Activated CD4-positive, CD25-positive, alpha-beta regulatory T cell treated with anti-CD3 and anti-CD28 coated beads, Interleukin-2, amount 50 U/mL, for 16 hours (primary cell): ENCODE results near the gene RPS27.
"Not testable (repeated sequence)": the region's sequence is repeated elsewhere in the genome, so short reads cannot be mapped to it uniquely, and the experiment has no call there.

Source experiments
- DNase-seq: peaks from one replicate; pipeline ENCODE4 v3.0.0-alpha.2; 2020; ENCODE audit warnings: low read depth, low spot score

RPS27 gene

DNA sequence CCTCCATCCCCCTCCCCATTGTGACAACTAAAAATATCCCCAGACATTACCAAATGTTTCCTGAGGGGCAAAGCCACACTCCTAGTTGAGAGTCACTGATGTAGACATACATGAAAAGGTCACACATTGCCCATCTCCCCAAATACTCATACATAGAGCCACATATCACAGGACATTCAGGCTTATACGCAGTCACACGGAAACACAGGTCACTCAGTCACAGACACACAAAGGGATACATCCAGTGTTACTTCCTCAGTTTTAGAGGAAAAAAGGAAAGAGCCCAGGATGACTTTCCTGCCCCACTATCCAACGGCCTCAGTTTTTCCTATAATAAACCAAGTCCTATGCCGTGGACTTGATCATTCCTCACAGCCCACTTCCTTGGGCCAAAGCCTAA is 29.1 kb upstream of the RPS27 start:
- DNase-seq = no peak

DNA sequence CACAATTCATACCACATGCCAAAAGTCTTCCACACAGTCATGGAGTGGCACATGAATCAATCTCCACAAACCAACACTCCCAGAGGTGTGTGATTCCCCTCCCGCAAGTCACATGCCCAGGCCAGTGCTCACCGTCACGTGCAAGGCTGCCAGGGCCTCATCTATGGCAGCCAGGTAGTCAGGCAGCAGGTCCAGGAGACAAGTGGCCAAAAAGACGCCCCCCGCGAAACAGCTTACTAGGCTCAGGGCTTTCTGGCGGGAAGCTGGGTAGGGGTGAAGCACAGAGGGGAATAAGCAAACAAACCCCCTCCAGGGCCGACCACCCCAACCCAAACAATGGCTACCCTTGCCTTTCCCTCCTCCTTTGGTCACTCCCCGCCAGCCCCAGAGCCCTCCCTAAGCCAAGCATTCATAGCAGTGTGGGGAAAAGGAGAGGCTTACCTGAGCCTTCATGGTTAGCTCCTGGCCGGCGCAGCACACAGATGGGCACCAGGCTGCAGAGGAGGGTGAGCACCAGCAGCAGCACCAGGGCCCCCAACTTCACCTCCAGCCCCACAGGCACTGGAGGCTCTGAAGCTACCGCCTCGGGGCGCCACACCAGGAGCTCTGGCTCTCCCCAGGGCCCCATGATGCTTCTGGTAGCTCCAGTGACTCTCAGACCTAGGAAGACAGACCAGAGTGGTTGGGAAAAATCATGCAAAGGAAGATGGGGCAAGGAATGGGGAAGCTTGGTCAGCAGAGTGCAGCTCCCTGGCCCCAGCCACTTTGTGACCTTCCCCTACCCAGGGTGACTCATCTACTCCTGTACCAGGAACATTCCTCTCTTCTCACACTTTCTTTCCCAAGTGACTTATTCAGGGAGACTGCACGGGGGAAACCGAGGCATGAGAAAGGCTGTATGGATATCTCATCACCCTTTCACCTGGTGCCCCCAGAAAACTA is 28.2 kb upstream of the RPS27 start:
- DNase-seq = no peak

DNA sequence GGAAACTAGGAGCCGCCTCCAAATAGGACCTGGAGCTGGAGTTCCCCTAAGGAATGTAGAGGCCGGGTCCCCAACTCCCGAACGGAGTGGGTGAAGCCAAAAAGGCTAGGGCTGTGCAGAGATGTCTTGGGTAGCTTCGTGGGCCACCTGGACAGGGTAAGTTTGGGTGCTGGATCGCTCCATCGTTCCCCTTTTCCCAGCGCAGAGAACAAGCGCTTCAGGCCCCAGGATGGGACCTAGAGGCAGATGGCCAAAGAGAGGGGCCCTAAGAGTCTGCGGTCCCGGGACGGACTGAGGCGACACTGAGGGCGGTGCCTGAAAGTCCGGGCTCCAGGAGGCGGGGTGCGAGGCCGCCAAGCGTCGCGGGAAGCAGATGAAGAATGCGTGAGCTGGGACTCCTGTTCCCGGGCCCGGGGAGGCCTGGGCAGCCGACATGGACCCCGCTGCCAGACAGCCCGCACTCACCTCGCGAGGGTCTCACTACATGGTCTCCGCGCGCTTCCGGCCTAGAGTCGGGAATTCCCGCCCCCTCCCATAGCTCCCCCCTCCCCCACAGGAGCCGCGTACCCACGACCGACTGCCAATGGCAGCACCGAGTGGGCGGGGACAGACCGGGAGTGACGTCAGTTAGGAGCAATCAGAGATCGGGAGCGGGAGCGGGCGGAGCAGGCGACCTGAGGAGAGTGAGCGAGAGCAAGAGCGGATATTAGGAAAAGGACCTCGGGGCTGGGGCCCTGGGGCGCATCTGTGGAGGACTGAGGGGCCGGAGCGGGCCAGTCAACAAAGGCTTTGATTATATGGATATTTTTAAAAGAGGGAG is 27.3 kb upstream of the RPS27 start, which contains the start of gene SLC39A1:
Gene SLC39A1, minus strand, starts transcription at position 508 of the 820 bp plus-strand sequence. CDS start 822 bp downstream, outside the sequence.
- peak; percentile 86 for DNase-seq

DNA sequence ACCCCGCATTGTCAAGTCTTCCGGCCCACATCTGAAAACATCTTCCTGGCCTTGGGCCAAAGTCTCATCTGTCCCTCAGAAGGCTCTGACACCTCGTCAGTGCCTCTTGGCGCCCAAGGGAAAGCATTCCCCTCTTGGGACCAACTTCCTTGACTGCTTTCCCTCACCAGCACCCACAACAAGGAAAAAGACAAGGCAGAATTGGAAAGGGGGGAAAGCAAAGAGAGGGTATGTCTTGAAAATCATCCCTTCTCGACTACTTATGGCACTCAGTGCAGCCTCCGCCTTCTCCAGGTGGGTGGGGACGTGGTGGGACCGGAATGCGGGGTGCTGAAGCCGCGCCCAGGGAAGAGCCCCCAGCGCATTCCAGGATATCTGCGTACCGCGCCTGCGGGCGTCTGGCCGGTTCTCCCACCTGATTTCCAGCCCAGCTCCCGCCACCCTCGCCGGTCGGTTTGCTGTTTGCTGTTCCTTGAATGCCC is 26.7 kb upstream of the RPS27 start:
- no peak for DNase-seq

DNA sequence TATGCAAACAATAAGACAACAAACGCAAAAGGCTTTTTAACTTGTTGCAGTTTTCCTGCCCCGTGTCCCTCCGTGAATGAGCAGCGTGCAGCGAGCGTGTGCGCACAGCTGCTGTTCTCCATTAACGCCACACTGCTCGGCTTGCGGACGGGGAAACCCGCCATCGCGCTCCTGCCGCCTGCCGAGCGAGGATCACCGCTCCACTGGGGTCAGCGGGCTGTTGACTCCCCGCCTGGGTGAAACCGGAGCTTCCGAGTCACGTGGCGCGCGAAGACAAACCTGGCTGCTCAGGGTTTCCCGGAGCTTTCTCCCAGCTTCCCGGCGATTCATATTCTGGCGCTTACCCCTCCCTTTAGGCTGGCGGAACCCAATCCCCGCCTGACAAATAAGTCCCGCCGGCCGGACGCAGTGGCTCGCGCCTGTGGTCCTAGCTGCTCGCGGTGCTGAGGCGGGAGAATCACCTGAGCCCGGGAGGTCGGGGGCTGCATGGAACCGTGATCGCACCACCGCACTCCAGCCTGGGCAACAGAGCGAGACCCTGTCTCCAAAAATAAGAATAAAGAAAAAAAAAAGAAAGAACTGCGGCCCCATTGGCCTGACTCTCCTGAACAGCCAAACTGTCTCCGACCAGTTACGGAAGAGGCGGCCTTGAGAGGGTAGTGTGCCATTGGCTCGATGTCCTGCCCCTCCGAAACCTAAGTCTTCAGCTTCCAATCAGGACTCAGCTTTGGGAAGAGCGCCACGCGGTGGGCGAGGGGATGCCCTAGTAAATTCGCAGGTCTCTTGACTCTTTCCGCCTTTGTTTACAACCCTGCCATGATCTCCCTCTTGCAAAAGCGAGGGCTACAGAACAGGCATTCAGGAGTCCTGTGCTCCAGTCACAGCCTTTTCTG is 23.2 kb upstream of the RPS27 start, which contains the start of gene CREB3L4:
Gene CREB3L4, plus strand, starts transcription at position 796 of the 893 bp plus-strand sequence. CDS start 624 bp downstream, outside the sequence.
- DNase-seq = peak; percentile 66

DNA sequence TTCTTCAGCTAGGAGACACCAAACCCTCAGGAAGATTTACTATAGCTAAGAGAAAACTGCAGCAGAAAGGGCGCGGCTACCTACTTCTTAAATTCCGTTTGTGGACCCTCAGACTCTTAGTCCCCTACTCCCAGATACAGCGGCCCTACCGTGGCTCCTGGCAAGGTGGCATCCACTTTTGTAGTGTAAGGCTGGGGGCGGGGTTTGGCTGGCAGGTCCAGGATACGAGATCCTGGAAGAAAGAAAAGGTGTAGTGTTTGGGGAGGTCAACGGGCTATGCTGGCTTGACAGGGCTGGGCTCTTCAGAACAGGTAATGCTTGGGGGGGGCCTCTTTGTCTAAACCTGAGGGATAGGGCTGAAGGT is 22.6 kb upstream of the RPS27 start:
- DNase-seq = no peak

DNA sequence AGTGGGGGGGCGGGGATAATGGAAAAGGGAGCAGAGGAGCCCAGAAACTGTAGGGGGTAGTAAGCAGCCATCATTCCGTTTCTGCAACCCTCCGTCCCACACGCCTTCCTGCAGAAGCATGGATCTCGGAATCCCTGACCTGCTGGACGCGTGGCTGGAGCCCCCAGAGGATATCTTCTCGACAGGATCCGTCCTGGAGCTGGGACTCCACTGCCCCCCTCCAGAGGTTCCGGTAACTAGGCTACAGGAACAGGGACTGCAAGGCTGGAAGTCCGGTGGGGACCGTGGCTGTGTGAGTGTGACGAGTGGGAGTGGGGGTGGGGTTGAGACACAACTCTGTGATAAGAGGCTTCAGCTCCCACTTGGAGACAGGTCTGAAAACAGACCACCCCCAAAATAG is 22.2 kb upstream of the RPS27 start:
- DNase-seq = no peak

DNA sequence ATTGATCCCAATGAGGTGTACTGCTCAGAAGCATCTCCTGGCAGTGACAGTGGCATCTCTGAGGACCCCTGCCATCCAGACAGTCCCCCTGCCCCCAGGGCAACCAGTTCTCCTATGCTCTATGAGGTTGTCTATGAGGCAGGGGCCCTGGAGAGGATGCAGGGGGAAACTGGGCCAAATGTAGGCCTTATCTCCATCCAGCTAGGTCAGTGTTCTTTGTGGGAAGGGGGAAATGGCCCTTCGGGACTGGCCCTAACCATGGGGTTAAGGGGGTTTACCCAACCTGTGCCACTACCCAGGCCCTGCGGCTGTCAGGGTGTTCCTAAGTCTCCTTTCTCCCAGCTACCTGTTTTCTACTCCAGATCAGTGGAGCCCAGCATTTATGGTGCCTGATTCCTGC is 21.6 kb upstream of the RPS27 start:
- no peak for DNase-seq

DNA sequence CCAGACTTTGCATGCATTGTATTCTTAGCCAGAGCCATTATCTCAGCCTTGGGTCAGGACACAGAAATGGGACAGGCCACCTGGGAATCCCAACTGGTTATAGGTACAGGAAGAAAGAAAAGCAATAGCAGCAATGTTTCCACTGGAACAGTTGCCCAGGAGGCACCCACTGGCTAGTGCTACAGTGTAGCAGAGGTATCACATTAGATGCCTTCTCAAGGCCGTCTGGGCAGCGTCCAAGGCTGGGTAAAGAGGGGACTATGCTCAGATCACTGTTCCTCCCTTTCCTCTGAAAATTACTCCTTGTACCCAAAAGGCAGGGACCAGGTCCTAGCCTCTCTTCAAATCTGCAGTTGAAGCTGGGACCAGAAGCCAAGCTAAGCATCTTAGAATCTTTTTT is 20.2 kb upstream of the RPS27 start:
- DNase-seq = no peak

DNA sequence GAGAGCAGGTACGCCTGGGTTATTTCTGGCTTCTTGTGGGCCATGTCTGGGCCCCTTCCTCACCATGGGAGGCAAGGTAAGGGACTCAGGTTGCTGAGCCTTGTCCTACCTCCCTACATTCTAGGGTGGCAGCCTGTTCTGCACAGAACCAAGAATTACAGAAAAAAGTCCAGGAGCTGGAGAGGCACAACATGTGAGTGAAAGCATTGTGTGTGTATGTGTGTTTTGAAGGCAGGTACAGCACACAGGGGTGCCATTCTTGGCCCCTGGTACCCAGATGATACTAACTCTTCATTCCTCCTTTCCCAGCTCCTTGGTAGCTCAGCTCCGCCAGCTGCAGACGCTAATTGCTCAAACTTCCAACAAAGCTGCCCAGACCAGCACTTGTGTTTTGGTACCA is 17.5 kb upstream of the RPS27 start:
- DNase-seq = no peak

DNA sequence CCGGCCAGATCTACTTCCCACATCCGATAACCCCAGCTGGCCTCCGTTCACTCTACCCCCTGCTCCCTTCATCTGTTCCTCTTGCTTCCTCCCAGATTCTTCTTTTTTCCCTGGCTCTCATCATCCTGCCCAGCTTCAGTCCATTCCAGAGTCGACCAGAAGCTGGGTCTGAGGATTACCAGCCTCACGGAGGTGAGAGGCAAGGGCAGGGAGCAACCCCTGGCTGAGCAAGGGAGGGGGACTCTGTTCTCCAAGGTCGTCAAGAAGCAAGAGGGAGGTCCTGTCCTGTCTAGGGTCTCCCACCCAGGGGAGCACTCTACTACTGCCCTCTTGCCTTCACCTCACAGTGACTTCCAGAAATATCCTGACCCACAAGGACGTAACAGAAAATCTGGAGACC is 17.0 kb upstream of the RPS27 start:
- DNase-seq = no peak

DNA sequence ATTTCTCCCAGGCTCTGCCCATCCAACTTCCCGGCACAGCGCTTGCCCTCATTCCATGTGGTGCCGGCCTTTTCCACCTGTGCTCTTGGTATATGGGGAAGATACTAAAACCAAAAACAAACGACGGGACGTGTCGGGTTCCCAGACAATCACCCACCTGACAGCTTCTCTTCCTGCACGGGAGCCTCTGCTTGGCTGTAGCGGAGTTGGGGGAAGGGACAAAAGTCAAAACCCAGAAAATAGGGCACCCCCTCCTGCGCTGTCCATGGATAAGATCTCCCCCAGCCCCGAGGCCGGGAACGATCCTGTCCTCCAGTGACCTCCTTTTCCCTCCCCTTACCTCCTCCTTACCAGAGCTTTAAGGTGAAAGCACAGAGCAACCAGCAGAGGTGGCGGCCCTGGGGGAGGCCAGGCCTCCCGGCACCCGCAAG is 13.7 kb upstream of the RPS27 start:
- DNase-seq = no peak

DNA sequence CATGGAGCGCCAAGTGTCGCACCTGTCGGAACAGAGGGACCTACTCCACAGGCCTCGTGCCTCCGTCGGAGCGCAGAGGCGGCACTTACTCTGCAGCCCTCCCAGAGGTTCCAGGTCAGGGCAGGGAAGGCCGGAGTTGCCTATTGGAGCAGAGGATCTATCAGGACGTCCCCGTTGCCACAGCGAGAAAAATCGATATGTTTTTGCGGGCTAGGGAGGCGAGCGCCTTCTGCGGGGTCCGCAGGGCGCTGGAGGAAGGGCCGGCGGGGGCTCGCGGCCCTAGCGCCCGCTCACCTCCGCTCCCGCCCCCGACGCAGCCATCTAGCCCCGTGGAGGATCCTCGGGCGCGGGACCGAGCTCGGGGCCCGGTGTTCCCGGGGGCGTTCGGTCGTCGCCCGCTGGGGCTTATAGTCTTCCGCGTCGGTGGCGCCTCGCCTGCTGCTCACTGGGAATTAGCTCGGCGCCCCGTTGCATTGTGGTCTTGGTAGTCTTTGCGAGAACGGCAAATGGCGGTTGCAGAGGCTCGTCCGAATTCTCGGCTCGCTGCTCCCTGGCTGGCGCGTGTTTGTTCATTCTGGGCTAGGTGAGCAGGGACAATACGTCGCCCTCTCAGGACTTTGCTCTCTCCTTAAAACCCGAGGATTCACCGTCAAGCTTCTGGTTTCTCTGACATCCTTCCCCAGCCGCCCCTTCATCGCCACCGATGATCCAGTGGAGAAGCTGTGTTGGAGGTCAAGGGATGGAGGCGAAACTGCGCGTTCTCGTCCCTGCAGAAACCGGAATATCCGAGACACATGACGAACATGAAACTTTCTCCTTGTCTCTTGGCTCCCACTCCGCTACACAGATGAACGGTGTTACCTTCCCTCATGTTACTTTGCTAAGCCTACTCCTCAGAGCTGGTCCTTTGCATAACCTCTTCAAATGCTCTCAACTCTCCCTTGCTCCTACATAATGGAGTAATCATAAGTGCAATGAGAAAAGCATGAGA is 13.0 kb upstream of the RPS27 start, which contains the start of gene JTB:
Gene JTB, minus strand, starts transcription at position 425 of the 991 bp plus-strand sequence. Its CDS starts 422 bp downstream, at position 3.
- peak; percentile 73 for DNase-seq

DNA sequence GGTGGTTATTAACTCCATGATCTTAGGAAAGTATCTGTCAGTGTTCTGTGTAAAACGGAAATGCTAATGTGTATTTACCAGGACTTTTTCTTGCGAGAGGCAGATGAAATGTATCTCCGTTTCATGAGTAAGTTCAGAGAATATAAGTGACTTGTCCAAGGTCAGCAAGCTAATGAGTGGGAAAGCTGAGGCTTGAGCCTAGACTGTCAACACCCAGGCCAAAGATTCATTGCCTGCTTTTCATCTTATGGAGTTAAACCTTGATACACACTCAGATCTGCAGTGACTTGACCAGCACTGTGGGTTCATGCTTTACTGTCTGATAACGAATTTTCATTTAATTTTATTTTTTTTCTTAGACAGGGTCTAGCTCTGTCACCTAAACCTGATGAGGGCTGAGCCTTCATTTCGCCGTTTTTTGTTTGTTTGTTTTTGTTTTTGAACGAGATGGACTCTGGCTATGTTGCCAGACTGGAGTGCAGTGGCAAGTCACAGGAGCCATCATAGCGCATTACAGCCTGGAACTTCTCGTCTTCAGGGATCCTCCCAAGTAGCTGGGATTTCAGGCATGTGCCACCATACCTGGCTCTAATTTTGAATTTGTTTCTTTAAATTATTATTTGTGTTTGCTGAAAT is 12.2 kb upstream of the RPS27 start:
- DNase-seq = no peak

DNA sequence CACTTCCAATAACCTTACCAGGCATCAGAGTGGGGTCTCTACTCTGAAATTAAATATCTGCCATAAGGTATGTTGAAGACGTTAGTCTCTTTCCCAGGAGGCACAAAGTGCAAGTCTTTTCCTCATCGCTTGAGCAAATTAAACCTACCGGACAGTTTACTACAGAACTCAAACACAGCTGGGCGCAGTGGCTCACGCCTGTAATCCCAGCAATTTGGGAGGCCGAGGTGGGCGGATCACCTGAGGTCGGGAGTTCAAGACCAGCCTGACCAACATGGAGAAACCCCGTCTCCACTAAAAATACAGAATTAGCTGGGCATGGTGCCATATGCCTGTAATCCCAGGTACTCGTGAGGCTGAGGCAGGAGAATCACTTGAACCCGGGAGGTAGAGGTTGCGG is 11.5 kb upstream of the RPS27 start:
- not testable (repeated sequence) for DNase-seq

DNA sequence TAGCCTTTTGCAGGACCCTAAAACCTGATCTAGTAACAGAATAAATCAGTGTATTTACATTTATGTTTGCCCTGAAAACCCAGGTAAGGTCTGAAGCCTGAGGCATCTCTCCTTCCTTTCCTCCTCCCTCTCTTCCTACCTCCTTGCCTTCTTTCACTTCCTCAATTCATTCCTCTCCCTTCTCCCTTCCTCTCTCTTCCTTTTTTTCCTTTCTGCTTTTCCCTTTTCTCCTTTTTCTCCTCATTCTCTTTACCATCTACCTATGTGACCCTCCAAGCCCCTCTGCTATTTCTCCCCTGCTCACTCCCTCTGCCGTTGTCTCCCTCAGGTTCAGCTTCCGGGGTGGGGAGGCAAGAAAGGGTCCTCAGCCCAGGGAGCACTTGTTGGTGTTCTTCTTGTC is 8.8 kb upstream of the RPS27 start:
- not testable (repeated sequence) for DNase-seq

DNA sequence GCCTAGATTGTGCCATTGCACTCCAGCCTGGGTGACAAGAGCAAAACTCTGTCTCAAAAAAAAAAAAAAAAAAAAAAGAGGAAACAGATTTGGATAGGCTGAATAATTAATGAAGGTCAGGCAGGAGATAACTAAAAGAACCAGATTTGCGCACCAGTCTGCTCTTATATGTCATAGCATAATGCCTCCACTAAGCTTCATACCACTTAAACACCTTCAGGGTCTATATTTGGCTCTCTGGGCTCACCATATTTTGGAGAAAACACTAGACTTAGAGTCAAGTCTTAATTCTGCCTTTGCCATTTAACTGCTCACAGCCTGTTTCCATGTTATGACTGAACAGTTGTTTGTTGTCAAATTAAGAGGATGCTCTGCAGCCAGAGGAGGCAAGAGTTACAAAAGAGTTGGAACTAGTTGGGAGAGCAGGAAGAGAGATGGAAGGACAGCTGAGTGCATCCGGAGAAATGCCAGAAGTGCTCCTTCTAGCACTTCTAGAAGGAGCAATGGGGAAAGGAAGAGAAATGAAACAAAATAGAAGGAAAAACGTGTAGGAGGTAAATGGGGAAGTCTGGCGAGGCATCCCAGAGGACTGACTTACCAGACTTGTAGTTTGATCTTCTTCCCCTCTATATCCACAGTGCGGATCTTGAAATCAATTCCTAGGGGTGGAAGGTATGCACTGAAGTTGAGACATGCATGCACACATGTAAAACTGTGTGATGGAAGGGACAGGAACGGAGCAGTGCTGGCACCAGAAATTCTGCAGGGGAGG is 6.3 kb upstream of the RPS27 start:
- no peak for DNase-seq

DNA sequence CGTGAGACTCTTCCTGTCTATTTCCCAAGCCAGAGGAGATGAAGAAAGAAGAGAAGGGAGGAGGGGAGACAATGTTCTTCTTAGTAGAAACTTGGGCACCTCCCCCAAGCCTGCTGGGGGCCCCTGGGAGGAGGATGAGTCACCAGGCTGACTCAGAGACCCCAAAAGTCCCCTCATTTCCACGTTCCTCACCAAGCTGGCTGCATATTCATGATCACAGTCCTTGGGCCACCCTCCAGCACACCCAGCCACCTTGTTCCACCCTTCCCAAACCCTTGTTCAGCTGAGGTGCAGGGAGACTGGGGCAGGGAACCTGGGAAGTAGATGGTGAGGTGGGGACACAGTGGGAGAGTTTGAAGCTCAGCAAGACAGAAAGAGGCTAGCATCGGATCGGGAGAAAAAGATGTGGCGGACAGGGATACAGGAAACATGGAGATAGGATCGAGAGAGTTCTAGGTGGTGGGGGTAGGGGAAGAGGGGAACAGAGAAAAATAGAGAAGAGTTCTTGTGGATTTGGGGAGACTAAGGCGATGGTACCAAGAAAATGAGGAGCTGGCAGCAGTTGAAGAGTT is 5.1 kb upstream of the RPS27 start:
- no peak for DNase-seq
